PC-3 (cell line): ENCODE results near the gene SNED1.

Experiments
- CTCF ChIP-seq: fragments of 300-600 bp; sonication (generic); conservative IDR thresholded peaks from 2 replicates; pipeline ENCODE4 v1.5.1; 2017; ENCODE audit warnings: antibody characterized with exemption, low read depth, mild to moderate bottlenecking, low read length
- EZH2 ChIP-seq: fragments of 300-600 bp; sonication (generic); IDR thresholded peaks from one replicate; pipeline ENCODE4 v1.6.1; 2017; ENCODE audit warnings: antibody characterized with exemption, mild to moderate bottlenecking, low read length; ENCODE audit not compliant: unreplicated experiment
- EZH2phosphoT487 ChIP-seq: fragments of 300-600 bp; sonication (generic); IDR thresholded peaks from 2 replicates; pipeline ENCODE4 v1.6.1; 2018; ENCODE audit warnings: mild to moderate bottlenecking, antibody characterized with exemption, low read length, borderline replicate concordance

GRCh38 chr2:240965296-240965904, 33.0 kb upstream of the SNED1 start:
- TF ChIP-seq CTCF (no peak), EZH2phosphoT487 (no peak), EZH2 (no peak)
